HL-60 (cell line): ENCODE measurements around the gene EHBP1.

Experiments used
- DNase-seq, 2 experiments: peaks; one replicate each; pipeline ENCODE4 v3.0.0-alpha.2; 2010 to 2020; ENCODE audit warnings: low read depth in 1 of 2, low spot score in 1 of 2
- H3K27ac ChIP-seq: fragments of 250-450 bp; sonication (Bioruptor Pico); replicated peaks from 2 replicates; pipeline ENCODE4 v1.5.1; 2020; ENCODE audit warnings: mild to moderate bottlenecking, moderate library complexity
- H3K27me3 ChIP-seq: fragments of 250-450 bp; sonication (Bioruptor Pico); 2 replicates; pipeline ENCODE4 v1.5.1; 2021; ENCODE audit warnings: mild to moderate bottlenecking, moderate library complexity; ENCODE audit not compliant: insufficient read depth, poor library complexity, severe bottlenecking
- H3K4me3 ChIP-seq: replicated peaks from 2 replicates; pipeline ENCODE4 v1.5.1; 2011; ENCODE audit warnings: mild to moderate bottlenecking, control low read depth, low read length; ENCODE audit not compliant: insufficient read depth
- GABPA ChIP-seq: IDR thresholded peaks from 2 replicates; pipeline ENCODE4 v1.6.1; 2012; ENCODE audit warnings: low read depth
- POLR2AphosphoS5 ChIP-seq: IDR thresholded peaks from 2 replicates; pipeline ENCODE4 v1.6.1; 2012; ENCODE audit warnings: low read depth
- REST ChIP-seq: IDR thresholded peaks from 2 replicates; pipeline ENCODE4 v1.6.1; 2012; ENCODE audit warnings: low read depth; ENCODE audit not compliant: insufficient replicate concordance
- SPI1 ChIP-seq: IDR thresholded peaks from 2 replicates; pipeline ENCODE4 v1.6.1; 2012; ENCODE audit warnings: low read depth, mild to moderate bottlenecking, borderline replicate concordance
- TF ChIP-seq, protein P1 (sequence below): IDR thresholded peaks from one replicate; pipeline ENCODE4 v1.5.1; 2011; ENCODE audit warnings: low read length, control low read depth, inconsistent platforms; ENCODE audit not compliant: insufficient read depth

Gene EHBP1

DNA sequence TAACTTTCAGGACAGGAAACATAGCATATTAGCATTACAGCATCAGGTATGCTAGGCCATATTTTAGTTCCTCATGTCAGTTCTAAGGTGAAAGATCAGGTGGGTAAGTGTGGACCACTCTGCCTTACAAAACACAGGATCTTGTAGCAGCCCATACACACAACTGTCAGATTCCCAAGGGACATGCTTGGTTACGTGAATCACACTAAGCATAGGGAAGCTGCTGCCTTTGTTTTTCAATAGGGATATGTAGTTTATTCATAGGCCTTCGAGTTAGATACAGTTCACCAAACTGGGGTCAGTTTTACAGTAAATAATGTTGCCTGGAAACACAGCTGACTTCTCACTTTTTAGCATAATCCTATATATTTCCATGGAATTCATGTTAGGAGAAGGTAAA, 229.0 kb downstream of the EHBP1 start:
- TF ChIP-seq, protein P1, sequence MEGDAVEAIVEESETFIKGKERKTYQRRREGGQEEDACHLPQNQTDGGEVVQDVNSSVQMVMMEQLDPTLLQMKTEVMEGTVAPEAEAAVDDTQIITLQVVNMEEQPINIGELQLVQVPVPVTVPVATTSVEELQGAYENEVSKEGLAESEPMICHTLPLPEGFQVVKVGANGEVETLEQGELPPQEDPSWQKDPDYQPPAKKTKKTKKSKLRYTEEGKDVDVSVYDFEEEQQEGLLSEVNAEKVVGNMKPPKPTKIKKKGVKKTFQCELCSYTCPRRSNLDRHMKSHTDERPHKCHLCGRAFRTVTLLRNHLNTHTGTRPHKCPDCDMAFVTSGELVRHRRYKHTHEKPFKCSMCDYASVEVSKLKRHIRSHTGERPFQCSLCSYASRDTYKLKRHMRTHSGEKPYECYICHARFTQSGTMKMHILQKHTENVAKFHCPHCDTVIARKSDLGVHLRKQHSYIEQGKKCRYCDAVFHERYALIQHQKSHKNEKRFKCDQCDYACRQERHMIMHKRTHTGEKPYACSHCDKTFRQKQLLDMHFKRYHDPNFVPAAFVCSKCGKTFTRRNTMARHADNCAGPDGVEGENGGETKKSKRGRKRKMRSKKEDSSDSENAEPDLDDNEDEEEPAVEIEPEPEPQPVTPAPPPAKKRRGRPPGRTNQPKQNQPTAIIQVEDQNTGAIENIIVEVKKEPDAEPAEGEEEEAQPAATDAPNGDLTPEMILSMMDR = no peak
- no peak for TF ChIP-seq GABPA
- TF ChIP-seq SPI1 = no peak
- TF ChIP-seq REST = no peak
- TF ChIP-seq POLR2AphosphoS5 = no peak
- DNase-seq = no peak
- Histone ChIP-seq H3K4me3 (no peak overlapping the region), H3K27ac (no peak overlapping the region), H3K27me3 (no peaks in the 10 kb centered on the region)

GRCh38 chr2:62938126-62938525, 232.6 kb downstream of the EHBP1 start:
- DNase-seq = no peak

GRCh38 chr2:62939735-62940491, 234.4 kb downstream of the EHBP1 start:
- TF ChIP-seq GABPA (no peak), REST (no peak), POLR2AphosphoS5 (no peak), SPI1 (no peak)
- TF ChIP-seq, protein P1 = no peak
- Histone ChIP-seq H3K27ac (no peak overlapping the region), H3K4me3 (no peak overlapping the region), H3K27me3 (no peaks in the 10 kb centered on the region)
- DNase-seq = no peak

More at GRCh38 chr2:62938126-62938525, 232.6 kb downstream of the EHBP1 start:
- TF ChIP-seq REST (no peak), SPI1 (no peak), GABPA (no peak), POLR2AphosphoS5 (no peak)
- TF ChIP-seq, protein P1 = no peak
- Histone ChIP-seq H3K4me3 (no peak overlapping the region), H3K27ac (no peak overlapping the region), H3K27me3 (no peaks in the 10 kb centered on the region)
